GM19395 (cell line): ENCODE results near the gene SLC22A23.
A peak's percentile ranks its signal among the peaks of the same experiment; 100 is the strongest.

Experiments
- ATAC-seq: cut with Tn5 transposase; IDR thresholded peaks from one replicate; pipeline ENCODE4 v1.9.1; 2021; ENCODE audit warnings: mild to moderate bottlenecking, moderate library complexity; ENCODE audit not compliant: unreplicated experiment

SLC22A23 gene

GRCh38 chr6:3276174-3277167 is 180.4 kb downstream of the SLC22A23 start:
- no peak for ATAC-seq

GRCh38 chr6:3273707-3274521 is 182.9 kb downstream of the SLC22A23 start:
- no peak for ATAC-seq

- ATAC-seq, result no peak
Observed at GRCh38 chr6:3272911-3273547, 183.8 kb downstream of the SLC22A23 start.

GRCh38 chr6:3271756-3272155 is 185.1 kb downstream of the SLC22A23 start:
- no peak for ATAC-seq

- ATAC-seq, result no peak
Observed at GRCh38 chr6:3270258-3270657, 186.6 kb downstream of the SLC22A23 start.

- ATAC-seq, result no peak
Observed at GRCh38 chr6:3269281-3269975, 187.4 kb downstream of the SLC22A23 start.

- no peak for ATAC-seq
Observed at GRCh38 chr6:3268680-3269079, 188.2 kb downstream of the SLC22A23 start.

GRCh38 chr6:3267162-3267561 is 189.7 kb downstream of the SLC22A23 start:
- no peak for ATAC-seq

- no peak for ATAC-seq
Observed at GRCh38 chr6:3266170-3266569, 190.7 kb downstream of the SLC22A23 start.

GRCh38 chr6:3265671-3266070 is 191.2 kb downstream of the SLC22A23 start:
- no peak for ATAC-seq

- ATAC-seq, result no peak
Observed at GRCh38 chr6:3264356-3264755, 192.5 kb downstream of the SLC22A23 start.

- ATAC-seq, result no peak
Observed at GRCh38 chr6:3263096-3263495, 193.8 kb downstream of the SLC22A23 start.

- ATAC-seq, result no peak
Observed at GRCh38 chr6:3261921-3262320, 194.9 kb downstream of the SLC22A23 start.

- no peak for ATAC-seq
Observed at GRCh38 chr6:3261518-3261820, 195.4 kb downstream of the SLC22A23 start.

GRCh38 chr6:3260772-3261517 is 195.9 kb downstream of the SLC22A23 start:
- ATAC-seq, result no peak

- no peak for ATAC-seq
Observed at GRCh38 chr6:3260296-3260695, 196.6 kb downstream of the SLC22A23 start.

GRCh38 chr6:3259491-3259958 is 197.3 kb downstream of the SLC22A23 start:
- ATAC-seq, result peak; percentile 48

GRCh38 chr6:3258720-3259490 is 197.9 kb downstream of the SLC22A23 start, which contains the start of gene PSMG4:
Gene PSMG4, plus strand, starts transcription at chr6:3258947. Its CDS starts 76 bp downstream, at chr6:3259023.
- peak; percentile 70 for ATAC-seq

- no peak for ATAC-seq
Observed at GRCh38 chr6:3258201-3258600, 198.6 kb downstream of the SLC22A23 start.
